HAP-1 (cell line): ENCODE results near the gene HRAS.

Experiments used
- DNase-seq, 2 experiments: peaks; one replicate each; pipeline ENCODE4 v3.0.0-alpha.2; 2016 to 2020; ENCODE audit warnings: low spot score in 2 of 2
- H3K27me3 ChIP-seq: fragments of 250-450 bp; sonication (Bioruptor Pico); 2 replicates; pipeline ENCODE4 v1.5.1; 2020; ENCODE audit warnings: low read depth, mild to moderate bottlenecking, moderate library complexity
- H3K36me3 ChIP-seq: fragments of 250-450 bp; sonication (Bioruptor Pico); replicated peaks from 2 replicates; pipeline ENCODE4 v1.5.1; 2020; ENCODE audit warnings: mild to moderate bottlenecking
- H3K4me1 ChIP-seq: fragments of 250-450 bp; sonication (Bioruptor Pico); 2 replicates; pipeline ENCODE4 v1.5.1; 2020; ENCODE audit warnings: mild to moderate bottlenecking
- H3K4me3 ChIP-seq: fragments of 250-450 bp; sonication (Bioruptor Pico); 2 replicates; pipeline ENCODE4 v1.5.1; 2020; ENCODE audit warnings: mild to moderate bottlenecking, moderate library complexity
- H3K9me3 ChIP-seq: fragments of 250-450 bp; sonication (Bioruptor Pico); 2 replicates; pipeline ENCODE4 v1.5.1; 2020; ENCODE audit warnings: mild to moderate bottlenecking, moderate library complexity
- in situ Hi-C: fragments of 300-500 bp; cut with MboI; formaldehyde crosslinking; loops from 3 replicates; pipeline ENCODE4 v1.14.3; 2020; ENCODE audit warnings: low sequenced_read_pairs, inconsistent platforms, mixed read lengths

Gene HRAS

GRCh38 chr11:538431-539051, 3.2 kb upstream of the HRAS start:
- Histone ChIP-seq H3K9me3 (no peaks in the 10 kb centered on the region), H3K4me3 (no peak overlapping the region), H3K36me3 (peaks cover 5% of the 10 kb centered on the region; the same call in 1 of the 2 replicates), H3K27me3 (no peaks in the 10 kb centered on the region), H3K4me1 (no peaks in the 10 kb centered on the region; the same call in 1 of the 2 replicates)
- in situ Hi-C loops: no loop called here
- DNase-seq: no peak

- H3K36me3 ChIP-seq: peaks cover 12% of the 10 kb centered on the region
- DNase-seq: no peak
- no peaks in the 10 kb centered on the region; the same call in 1 of the 2 replicates for H3K4me1 ChIP-seq
- no peak overlapping the region for H3K4me3 ChIP-seq
- no peaks in the 10 kb centered on the region for H3K9me3 ChIP-seq
- in situ Hi-C loops: no loop called here
- no peaks in the 10 kb centered on the region for H3K27me3 ChIP-seq
These were observed 2.5 kb upstream of the HRAS start for GRCh38 chr11:537622-538430.

GRCh38 chr11:536841-537621, 1.7 kb upstream of the HRAS start, which contains the start of gene LRRC56:
TSS of gene LRRC56 (plus strand) at chr11:537527. CDS start at chr11:540685, 3,158 bp downstream.
- H3K36me3 ChIP-seq: peaks cover 20% of the 10 kb centered on the region
- DNase-seq: peak in 1 of 2 experiments; percentile 65
- in situ Hi-C loops: no loop called here
- no peaks in the 10 kb centered on the region for H3K9me3 ChIP-seq
- peak within 1 kb of the TSS; percentile 67 for H3K4me3 ChIP-seq
- no peaks in the 10 kb centered on the region for H3K27me3 ChIP-seq
- no peaks in the 10 kb centered on the region; the same call in 1 of the 2 replicates for H3K4me1 ChIP-seq

GRCh38 chr11:535210-535518, 212 bp downstream of the HRAS start:
- DNase-seq: no peak
- no peaks in the 10 kb centered on the region for H3K27me3 ChIP-seq
- peak overlapping the region; percentile 77; the same call in 1 of the 2 replicates for H3K4me3 ChIP-seq
- in situ Hi-C loops: no loop called here
- no peaks in the 10 kb centered on the region; the same call in 1 of the 2 replicates for H3K4me1 ChIP-seq
- H3K36me3 ChIP-seq: peaks cover 26% of the 10 kb centered on the region
- H3K9me3 ChIP-seq: no peaks in the 10 kb centered on the region

GRCh38 chr11:534396-535209, 773 bp downstream of the HRAS start:
- Histone ChIP-seq H3K4me1 (no peaks in the 10 kb centered on the region; the same call in 1 of the 2 replicates), H3K36me3 (peaks cover 26% of the 10 kb centered on the region), H3K4me3 (peak overlapping the region; percentile 77), H3K9me3 (no peaks in the 10 kb centered on the region), H3K27me3 (no peaks in the 10 kb centered on the region)
- peak in 1 of 2 experiments; percentile 43 for DNase-seq
- in situ Hi-C loops: no loop called here

- H3K27me3 ChIP-seq: no peaks in the 10 kb centered on the region
- in situ Hi-C loops: no loop called here
- no peaks in the 10 kb centered on the region for H3K9me3 ChIP-seq
- no peak for DNase-seq
- H3K4me1 ChIP-seq: no peaks in the 10 kb centered on the region; the same call in 1 of the 2 replicates
- H3K4me3 ChIP-seq: peak overlapping the region; percentile 77; the same call in 1 of the 2 replicates
- peaks cover 26% of the 10 kb centered on the region for H3K36me3 ChIP-seq
These were observed 1.6 kb downstream of the HRAS start for GRCh38 chr11:533586-534395.

GRCh38 chr11:532986-533585, 2.3 kb downstream of the HRAS start:
- no peaks in the 10 kb centered on the region; the same call in 1 of the 2 replicates for H3K4me1 ChIP-seq
- no peak for DNase-seq
- no peaks in the 10 kb centered on the region for H3K27me3 ChIP-seq
- H3K4me3 ChIP-seq: no peak overlapping the region
- in situ Hi-C loops: no loop called here
- no peaks in the 10 kb centered on the region for H3K9me3 ChIP-seq
- peaks cover 26% of the 10 kb centered on the region for H3K36me3 ChIP-seq

- no peak for DNase-seq
- Histone ChIP-seq H3K4me3 (no peak overlapping the region), H3K36me3 (peaks cover 26% of the 10 kb centered on the region), H3K9me3 (no peaks in the 10 kb centered on the region), H3K27me3 (no peaks in the 10 kb centered on the region), H3K4me1 (no peaks in the 10 kb centered on the region; the same call in 1 of the 2 replicates)
- in situ Hi-C loops: no loop called here
These were observed 2.8 kb downstream of the HRAS start for GRCh38 chr11:532527-532985.

- no peak overlapping the region for H3K4me3 ChIP-seq
- H3K27me3 ChIP-seq: no peaks in the 10 kb centered on the region
- H3K9me3 ChIP-seq: no peaks in the 10 kb centered on the region
- DNase-seq: no peak
- no peaks in the 10 kb centered on the region; the same call in 1 of the 2 replicates for H3K4me1 ChIP-seq
- in situ Hi-C loops: no loop called here
- peaks cover 26% of the 10 kb centered on the region for H3K36me3 ChIP-seq
These were observed 3.4 kb downstream of the HRAS start for GRCh38 chr11:531919-532526.

- in situ Hi-C loops: no loop called here
- DNase-seq: no peak
- no peaks in the 10 kb centered on the region for H3K9me3 ChIP-seq
- H3K36me3 ChIP-seq: peaks cover 26% of the 10 kb centered on the region
- no peaks in the 10 kb centered on the region for H3K27me3 ChIP-seq
- no peak overlapping the region for H3K4me3 ChIP-seq
- H3K4me1 ChIP-seq: no peaks in the 10 kb centered on the region
These were observed 4.2 kb downstream of the HRAS start for GRCh38 chr11:530960-531831.

- Histone ChIP-seq H3K36me3 (peaks cover 26% of the 10 kb centered on the region), H3K4me3 (no peak overlapping the region), H3K9me3 (no peaks in the 10 kb centered on the region), H3K27me3 (no peaks in the 10 kb centered on the region), H3K4me1 (no peaks in the 10 kb centered on the region)
- in situ Hi-C loops: no loop called here
- no peak for DNase-seq
These were observed 5.5 kb downstream of the HRAS start for GRCh38 chr11:529728-530411.
